ENCODE measurements around the gene MN1.

MN1 gene

GRCh38 chr22:27719535-27720227, 81.9 kb downstream of the MN1 start:
- no peak for TF ChIP-seq ZC3H10 (CRISPR knock-in tag; IDR thresholded peaks at IDR 0.05)
- TF ChIP-seq TSHZ2 (CRISPR knock-in tag; IDR thresholded peaks at IDR 0.05), result no peak
- no peak for TF ChIP-seq ZNF8 (CRISPR knock-in tag; IDR thresholded peaks at IDR 0.05)
- TF ChIP-seq ARNTL (CRISPR knock-in tag; IDR thresholded peaks at IDR 0.05; ENCODE audit: borderline replicate concordance, low read depth), result no peak
- no peak for TF ChIP-seq TOX (CRISPR knock-in tag; IDR thresholded peaks at IDR 0.05; ENCODE audit: borderline replicate concordance)
- TF ChIP-seq PATZ1 (CRISPR knock-in tag; IDR thresholded peaks at IDR 0.05; ENCODE audit: borderline replicate concordance), result no peak
- TF ChIP-seq CREB5 (CRISPR knock-in tag; IDR thresholded peaks at IDR 0.05; ENCODE audit: low read depth), result no peak
- ATAC-seq, result no peak

- no peak for ATAC-seq
- TF ChIP-seq ZC3H10 (CRISPR knock-in tag; IDR thresholded peaks at IDR 0.05) (no peak), ISL1 (CRISPR knock-in tag; IDR thresholded peaks at IDR 0.05) (no peak), PATZ1 (CRISPR knock-in tag; IDR thresholded peaks at IDR 0.05; ENCODE audit: borderline replicate concordance) (no peak), ZNF70 (CRISPR knock-in tag; IDR thresholded peaks at IDR 0.05) (no peak), TOX (CRISPR knock-in tag; IDR thresholded peaks at IDR 0.05; ENCODE audit: borderline replicate concordance) (no peak), PPARA (CRISPR knock-in tag; IDR thresholded peaks at IDR 0.05; ENCODE audit: borderline replicate concordance) (no peak), BACH2 (CRISPR knock-in tag; IDR thresholded peaks at IDR 0.05; ENCODE audit: borderline replicate concordance) (no peak), GLIS3 (CRISPR knock-in tag; IDR thresholded peaks at IDR 0.05) (no peak), ZNF565 (CRISPR knock-in tag; conservative IDR thresholded peaks at IDR 0.05; ENCODE audit: low read depth) (no peak), CREB5 (CRISPR knock-in tag; IDR thresholded peaks at IDR 0.05; ENCODE audit: low read depth) (no peak)
Measured at GRCh38 chr22:27719036-27719347, 82.6 kb downstream of the MN1 start.

GRCh38 chr22:27718186-27719035, 83.1 kb downstream of the MN1 start:
- ATAC-seq, result peak; percentile 98
- TF ChIP-seq ZFP3 (CRISPR knock-in tag; IDR thresholded peaks at IDR 0.05), result 0 out of 2 replicates have a peak, but pooled peaks have one; percentile 25
- peak; percentile 71; the same call in 1 of the 2 replicates for TF ChIP-seq TOX (CRISPR knock-in tag; IDR thresholded peaks at IDR 0.05; ENCODE audit: borderline replicate concordance)
- TF ChIP-seq ARNTL (CRISPR knock-in tag; IDR thresholded peaks at IDR 0.05; ENCODE audit: borderline replicate concordance, low read depth), result no peak
- no peak for TF ChIP-seq ZNF8 (CRISPR knock-in tag; IDR thresholded peaks at IDR 0.05)

- no peak for TF ChIP-seq ESRRG (CRISPR knock-in tag; IDR thresholded peaks at IDR 0.05)
- no peak for TF ChIP-seq ISL1 (CRISPR knock-in tag; IDR thresholded peaks at IDR 0.05)
- no peak for TF ChIP-seq RARB (CRISPR knock-in tag; IDR thresholded peaks at IDR 0.05)
- no peak for TF ChIP-seq PPARA (CRISPR knock-in tag; IDR thresholded peaks at IDR 0.05; ENCODE audit: borderline replicate concordance)
- TF ChIP-seq SNAI2 (CRISPR knock-in tag; IDR thresholded peaks at IDR 0.05), result no peak
- TF ChIP-seq TOX (CRISPR knock-in tag; IDR thresholded peaks at IDR 0.05; ENCODE audit: borderline replicate concordance), result no peak
- TF ChIP-seq POU6F1 (CRISPR knock-in tag; IDR thresholded peaks at IDR 0.05; ENCODE audit: borderline replicate concordance, low read depth), result no peak
- no peak for TF ChIP-seq TCF4 (CRISPR knock-in tag; IDR thresholded peaks at IDR 0.05; ENCODE audit: borderline replicate concordance)
- TF ChIP-seq ZC3H10 (CRISPR knock-in tag; IDR thresholded peaks at IDR 0.05), result no peak
- TF ChIP-seq ZFP30 (CRISPR knock-in tag; IDR thresholded peaks at IDR 0.05), result no peak
- no peak for TF ChIP-seq BACH2 (CRISPR knock-in tag; IDR thresholded peaks at IDR 0.05; ENCODE audit: borderline replicate concordance)
- no peak for TF ChIP-seq OSR1 (CRISPR knock-in tag; IDR thresholded peaks at IDR 0.05)
- no peak for ATAC-seq
Measured at GRCh38 chr22:27717094-27717493, 84.5 kb downstream of the MN1 start.

All from SK-N-SH treated with all-trans-retinoic acid at 6 μM for 48 hours (cell line).